GM23338 (cell line): Measurements from ENCODE around the gene HCFC1. TPM values are rescaled to one million over a fixed set of nuclear protein-coding genes. Genes with fewer than 3 reads are reported as not detected.

Experiments
- ATAC-seq: fragments of 200-7000 bp; cut with Tn5 transposase; 3 replicates; pipeline ENCODE4 v1.9.1; 2020
- DNase-seq: peaks from one replicate; pipeline ENCODE4 v3.0.0-alpha.2; 2015; ENCODE audit warnings: low spot score
- H2AFZ ChIP-seq: fragments of 200-600 bp; sonication (generic); 2 replicates; pipeline ENCODE4 v1.8.0; 2016; ENCODE audit warnings: antibody characterized with exemption, mild to moderate bottlenecking, moderate library complexity
- H3F3A ChIP-seq: fragments of 200-600 bp; sonication (generic); replicated peaks from 2 replicates; pipeline ENCODE4 v1.8.0; 2017; ENCODE audit warnings: antibody characterized with exemption, mixed run types, low read depth
- H3K27ac ChIP-seq: fragments of 200-600 bp; sonication (generic); 2 replicates; pipeline ENCODE4 v1.6.1; 2016; ENCODE audit warnings: low read depth
- H3K27me3 ChIP-seq: fragments of 200-600 bp; sonication (generic); 2 replicates; pipeline ENCODE4 v1.8.0; 2016; ENCODE audit warnings: mild to moderate bottlenecking, mixed run types, moderate library complexity; ENCODE audit not compliant: insufficient read depth
- H3K36me3 ChIP-seq: fragments of 200-600 bp; sonication (generic); 2 replicates; pipeline ENCODE4 v1.8.0; 2016; ENCODE audit warnings: mild to moderate bottlenecking; ENCODE audit not compliant: insufficient read depth
- H3K4me1 ChIP-seq: fragments of 200-600 bp; sonication (generic); 2 replicates; pipeline ENCODE4 v1.8.0; 2016; ENCODE audit warnings: mild to moderate bottlenecking, moderate library complexity; ENCODE audit not compliant: insufficient read depth
- H3K4me2 ChIP-seq: fragments of 200-600 bp; sonication (generic); 2 replicates; pipeline ENCODE4 v1.7.1; 2017; ENCODE audit warnings: mixed run types
- H3K4me3 ChIP-seq: fragments of 200-600 bp; sonication (generic); 2 replicates; pipeline ENCODE4 v1.6.1; 2016; ENCODE audit warnings: mixed run types
- H3K79me2 ChIP-seq: fragments of 200-600 bp; sonication (generic); replicated peaks from 2 replicates; pipeline ENCODE4 v1.8.0; 2017; ENCODE audit warnings: mild to moderate bottlenecking; ENCODE audit not compliant: insufficient read depth
- H3K9me2 ChIP-seq: fragments of 200-600 bp; sonication (generic); 2 replicates; pipeline ENCODE4 v1.8.0; 2017; ENCODE audit not compliant: insufficient read depth
- H4K20me1 ChIP-seq: fragments of 200-600 bp; sonication (generic); replicated peaks from 2 replicates; pipeline ENCODE4 v1.8.0; 2017; ENCODE audit warnings: mild to moderate bottlenecking; ENCODE audit not compliant: insufficient read depth
- H3K27ac Mint-ChIP-seq: 2 replicates; pipeline ENCODE4 v1.8.0; 2020; ENCODE audit warnings: inconsistent platforms, mild to moderate bottlenecking, moderate library complexity, mixed read lengths
- H3K27me3 Mint-ChIP-seq: 3 replicates; pipeline ENCODE4 v1.8.0; 2022; ENCODE audit warnings: low read depth, mild to moderate bottlenecking, moderate library complexity, mixed read lengths, inconsistent platforms; ENCODE audit not compliant: insufficient read depth, poor library complexity
- H3K36me3 Mint-ChIP-seq: 3 replicates; pipeline ENCODE4 v1.8.0; 2021; ENCODE audit warnings: low read depth, mild to moderate bottlenecking, inconsistent platforms, moderate library complexity, mixed read lengths
- H3K4me1 Mint-ChIP-seq: 3 replicates; pipeline ENCODE4 v1.8.0; 2020; ENCODE audit warnings: mild to moderate bottlenecking, inconsistent platforms, mixed read lengths
- H3K4me3 Mint-ChIP-seq: 3 replicates; pipeline ENCODE4 v1.8.0; 2021; ENCODE audit warnings: moderate library complexity, mild to moderate bottlenecking, inconsistent platforms, mixed read lengths
- H3K9me3 Mint-ChIP-seq: 3 replicates; pipeline ENCODE4 v1.8.0; 2020; ENCODE audit warnings: moderate library complexity, mild to moderate bottlenecking, inconsistent platforms, mixed read lengths
- CREB1 ChIP-seq: fragments of 250-450 bp; sonication (Bioruptor Pico); IDR thresholded peaks from 2 replicates; pipeline ENCODE4 v1.5.0; 2020; ENCODE audit warnings: low read depth, mild to moderate bottlenecking, moderate library complexity
- CTCF ChIP-seq, 2 experiments: fragments of 200-600 bp in 1 of 2; sonication (generic) in 1 of 2; conservative IDR thresholded peaks; 2 replicates each; pipeline versions ENCODE4 v1.5.1 to v1.6.1; 2016 to 2017; ENCODE audit warnings: antibody characterized with exemption in 2 of 2, low read depth in 2 of 2, mild to moderate bottlenecking in 2 of 2, moderate library complexity in 1 of 2
- ETS1 ChIP-seq: IDR thresholded peaks from 2 replicates; pipeline ENCODE4 v1.6.1; 2016; ENCODE audit warnings: antibody characterized with exemption
- JUNB ChIP-seq: IDR thresholded peaks from one replicate; pipeline ENCODE4 v1.6.1; 2016; ENCODE audit warnings: antibody characterized with exemption; ENCODE audit not compliant: unreplicated experiment
- NANOG ChIP-seq: IDR thresholded peaks from 2 replicates; pipeline ENCODE4 v1.6.1; 2016; ENCODE audit warnings: antibody characterized with exemption, borderline replicate concordance
- POLR2AphosphoS5 ChIP-seq: IDR thresholded peaks from 2 replicates; pipeline ENCODE4 v1.6.1; 2016; ENCODE audit warnings: antibody characterized with exemption, low read depth
- STAT1 ChIP-seq: IDR thresholded peaks from one replicate; pipeline ENCODE4 v1.6.1; 2016; ENCODE audit warnings: antibody characterized with exemption; ENCODE audit not compliant: unreplicated experiment
- ZNF114 ChIP-seq: fragments of 250-450 bp; sonication (Bioruptor Pico); IDR thresholded peaks from 2 replicates; pipeline ENCODE4 v1.5.0; 2020; ENCODE audit warnings: mild to moderate bottlenecking, moderate library complexity
- ZNF331 ChIP-seq: fragments of 250-450 bp; sonication (Bioruptor Pico); IDR thresholded peaks from 2 replicates; pipeline ENCODE4 v1.5.0; 2020; ENCODE audit warnings: low read depth, mild to moderate bottlenecking, moderate library complexity
- ZNF462 ChIP-seq: fragments of 250-450 bp; sonication (Bioruptor Pico); IDR thresholded peaks from 2 replicates; pipeline ENCODE4 v1.5.0; 2020; ENCODE audit warnings: mild to moderate bottlenecking, moderate library complexity
- polyA plus RNA-seq: library from polyadenylated mRNA; unstranded; fragments of >200 nt; fragmentation: Nextera tagmentation; extraction: Ambion mirVana; gene quantifications from 2 replicates; pipeline ENCODE4 v1.2.1, GENCODE V29; 2016
- total RNA-seq: library from RNA; depleted of rRNA; stranded (reverse); fragments of >200 nt; shearing (Covaris generic); gene quantifications from 2 replicates; pipeline ENCODE4 v1.2.3, GENCODE V29; 2014

HCFC1 gene
- total and polyA plus RNA-seq, 2 experiments from 2014 or later = 33.0 to 188 TPM

GRCh38 chrX:153926858-153927671 lies 44.6 kb downstream of the HCFC1 start:
- H3F3A ChIP-seq = 0 out of 2 replicates have a peak, but pooled peaks cover 5% of the 10 kb centered on the region
- H3K27ac ChIP-seq = peak overlapping the region; percentile 90; the same call in 1 of the 2 replicates
- peak overlapping the region; percentile 77 for H3K4me3 Mint-ChIP-seq
- peak overlapping the region; percentile 65 for H3K4me3 ChIP-seq
- H3K79me2 ChIP-seq = no peaks in the 10 kb centered on the region
- H3K27me3 ChIP-seq = no peaks in the 10 kb centered on the region
- H3K36me3 Mint-ChIP-seq = peaks cover 17% of the 10 kb centered on the region
- H3K4me1 ChIP-seq = peaks cover 10% of the 10 kb centered on the region; the same call in 1 of the 2 replicates
- H4K20me1 ChIP-seq = no peaks in the 10 kb centered on the region
- DNase-seq = peak; percentile 55
- no peaks in the 10 kb centered on the region; the same call in 2 of the 3 replicates for H3K9me3 Mint-ChIP-seq
- peaks cover 26% of the 10 kb centered on the region for H3K4me1 Mint-ChIP-seq
- TF ChIP-seq JUNB (no peak), CTCF (conservative IDR thresholded peaks at IDR 0.05; ENCODE audit: low read depth in 2 of 2) (no peak), ETS1 (0 out of 2 replicates have a peak, but pooled peaks have one; percentile 22), ZNF331 (CRISPR knock-in tag) (no peak)
- peak; percentile 6 for ATAC-seq
- H3K27ac Mint-ChIP-seq = peak overlapping the region; percentile 89
- peaks cover 9% of the 10 kb centered on the region for H3K27me3 Mint-ChIP-seq
- H3K36me3 ChIP-seq = no peaks in the 10 kb centered on the region
- no peaks in the 10 kb centered on the region for H3K9me2 ChIP-seq
- no peak overlapping the region for H2AFZ ChIP-seq
- peak overlapping the region; percentile 83 for H3K4me2 ChIP-seq

GRCh38 chrX:153926552-153926857 lies 45.1 kb downstream of the HCFC1 start:
- DNase-seq (no peak), ATAC-seq (no peak)
- Histone ChIP-seq H3K4me1 (peaks cover 10% of the 10 kb centered on the region; the same call in 1 of the 2 replicates), H3K4me2 (peak overlapping the region; percentile 83), H3K79me2 (no peaks in the 10 kb centered on the region), H3K9me2 (no peaks in the 10 kb centered on the region), H4K20me1 (no peaks in the 10 kb centered on the region), H3K27me3 (no peaks in the 10 kb centered on the region), H3F3A (0 out of 2 replicates have a peak, but pooled peaks cover 5% of the 10 kb centered on the region), H3K27ac (no peak overlapping the region), H3K36me3 (no peaks in the 10 kb centered on the region), H3K4me3 (peak overlapping the region; percentile 65), H2AFZ (no peak overlapping the region)
- peaks cover 12% of the 10 kb centered on the region for H3K36me3 Mint-ChIP-seq
- peaks cover 26% of the 10 kb centered on the region for H3K4me1 Mint-ChIP-seq
- no peaks in the 10 kb centered on the region; the same call in 2 of the 3 replicates for H3K9me3 Mint-ChIP-seq
- peak overlapping the region; percentile 77 for H3K4me3 Mint-ChIP-seq
- peaks cover 9% of the 10 kb centered on the region for H3K27me3 Mint-ChIP-seq
- no peak overlapping the region for H3K27ac Mint-ChIP-seq
- TF ChIP-seq NANOG (no peak), POLR2AphosphoS5 (no peak), ETS1 (no peak), ZNF462 (CRISPR knock-in tag) (no peak), STAT1 (no peak), ZNF114 (CRISPR knock-in tag) (no peak), CREB1 (CRISPR knock-in tag) (no peak), JUNB (no peak)
